Omental fat pad (tissue), 4 donors: ENCODE results near the gene TRPM8. TPM values are rescaled to one million over a fixed set of nuclear protein-coding genes. Genes with fewer than 3 reads are reported as not detected.

ENCODE experiments used
- ATAC-seq: fragments of 150-250 bp; one replicate; pipeline ENCODE4 v1.9.1; 2016; ENCODE audit warnings: mild to moderate bottlenecking, moderate library complexity; ENCODE audit not compliant: low FRiP score
- DNase-seq: peaks from one replicate; pipeline ENCODE4 v3.0.0-alpha.2; 2019; ENCODE audit warnings: low spot score
- CTCF ChIP-seq, 3 donors: fragments of 450-650 bp; IDR thresholded peaks; one replicate each; pipeline ENCODE4 v1.5.1; 2016 to 2017; ENCODE audit warnings: antibody characterized with exemption in 3 of 3, mild to moderate bottlenecking in 3 of 3, moderate library complexity in 2 of 3
- total RNA-seq, 4 donors: library from RNA; depleted of rRNA; stranded (reverse); fragments of >200 nt; gene quantifications; one replicate each; pipeline ENCODE4 v1.1.0, GENCODE V29; 2016

Gene TRPM8
- total RNA-seq, 4 donors from 2014 or later = not detected

- no peak for ATAC-seq
- no peak for DNase-seq
- no peak for TF ChIP-seq CTCF (IDR thresholded peaks at IDR 0.05)
Observed at GRCh38 chr2:233901884-233902283, 15.3 kb upstream of the TRPM8 start.

- no peak for TF ChIP-seq CTCF (IDR thresholded peaks at IDR 0.05)
- no peak for ATAC-seq
- no peak for DNase-seq
Observed at GRCh38 chr2:233905945-233906344, 11.2 kb upstream of the TRPM8 start.

GRCh38 chr2:233907627-233908026 lies 9.5 kb upstream of the TRPM8 start:
- no peak for ATAC-seq
- no peak for TF ChIP-seq CTCF (IDR thresholded peaks at IDR 0.05)
- no peak for DNase-seq

- ATAC-seq = no peak
- no peak for DNase-seq
- no peak for TF ChIP-seq CTCF (IDR thresholded peaks at IDR 0.05)
Observed at GRCh38 chr2:233912691-233913423, 4.3 kb upstream of the TRPM8 start.

GRCh38 chr2:233915128-233915527 lies 2.0 kb upstream of the TRPM8 start:
- ATAC-seq (no peak), DNase-seq (no peak)
- no peak for TF ChIP-seq CTCF (IDR thresholded peaks at IDR 0.05)

GRCh38 chr2:233919319-233919718 lies 2.1 kb downstream of the TRPM8 start:
- ATAC-seq (no peak), DNase-seq (no peak)

More at GRCh38 chr2:233919319-233919718, 2.1 kb downstream of the TRPM8 start:
- no peak for TF ChIP-seq CTCF (IDR thresholded peaks at IDR 0.05)
